Dendritic cell treated with granulocyte-macrophage colony-stimulating factor and Interleukin-4, amounts not matched to agents 40 ng/mL and 50 ng/mL, for 4 days (primary cell): ENCODE results near the gene TRIM29.

Experiments
- H3K27ac Mint-ChIP-seq: one replicate; pipeline ENCODE4 v1.8.0; 2022; ENCODE audit warnings: mild to moderate bottlenecking, mixed read lengths
- H3K27me3 Mint-ChIP-seq: one replicate; pipeline ENCODE4 v1.8.0; 2022; ENCODE audit warnings: mild to moderate bottlenecking, mixed read lengths
- H3K36me3 Mint-ChIP-seq: one replicate; pipeline ENCODE4 v1.8.0; 2022; ENCODE audit warnings: low read depth, mixed read lengths
- H3K4me1 Mint-ChIP-seq: one replicate; pipeline ENCODE4 v1.8.0; 2022; ENCODE audit warnings: low read depth, mixed read lengths
- H3K4me3 Mint-ChIP-seq: one replicate; pipeline ENCODE4 v1.8.0; 2022; ENCODE audit warnings: mild to moderate bottlenecking, moderate library complexity, mixed read lengths
- H3K9me3 Mint-ChIP-seq: one replicate; pipeline ENCODE4 v1.8.0; 2022; ENCODE audit warnings: mixed read lengths
- intact Hi-C: fragments of 100-400 bp; cut with micrococcal nuclease; formaldehyde crosslinking; loops from one replicate; pipeline ENCODE4 v1.15.0; 2022

The TRIM29 gene, protein sequence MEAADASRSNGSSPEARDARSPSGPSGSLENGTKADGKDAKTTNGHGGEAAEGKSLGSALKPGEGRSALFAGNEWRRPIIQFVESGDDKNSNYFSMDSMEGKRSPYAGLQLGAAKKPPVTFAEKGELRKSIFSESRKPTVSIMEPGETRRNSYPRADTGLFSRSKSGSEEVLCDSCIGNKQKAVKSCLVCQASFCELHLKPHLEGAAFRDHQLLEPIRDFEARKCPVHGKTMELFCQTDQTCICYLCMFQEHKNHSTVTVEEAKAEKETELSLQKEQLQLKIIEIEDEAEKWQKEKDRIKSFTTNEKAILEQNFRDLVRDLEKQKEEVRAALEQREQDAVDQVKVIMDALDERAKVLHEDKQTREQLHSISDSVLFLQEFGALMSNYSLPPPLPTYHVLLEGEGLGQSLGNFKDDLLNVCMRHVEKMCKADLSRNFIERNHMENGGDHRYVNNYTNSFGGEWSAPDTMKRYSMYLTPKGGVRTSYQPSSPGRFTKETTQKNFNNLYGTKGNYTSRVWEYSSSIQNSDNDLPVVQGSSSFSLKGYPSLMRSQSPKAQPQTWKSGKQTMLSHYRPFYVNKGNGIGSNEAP

GRCh38 chr11:120137611-120138521 lies at the start of gene TRIM29:
TSS of gene TRIM29 (minus strand) at chr11:120138113. CDS start at chr11:120138031, 82 bp downstream.
- H3K4me3 Mint-ChIP-seq: no peak within 1 kb of the TSS
- intact Hi-C loops: no loop called here

GRCh38 chr11:120186774-120187591 lies 49.1 kb upstream of the TRIM29 start:
- H3K4me3 Mint-ChIP-seq: no peak overlapping the region
- peaks cover 25% of the 10 kb centered on the region for H3K4me1 Mint-ChIP-seq
- intact Hi-C loops: no loop called here
- peaks cover 56% of the 10 kb centered on the region for H3K27me3 Mint-ChIP-seq
- no peaks in the 10 kb centered on the region for H3K36me3 Mint-ChIP-seq
- H3K9me3 Mint-ChIP-seq: no peaks in the 10 kb centered on the region
- H3K27ac Mint-ChIP-seq: peak overlapping the region; percentile 7

More at GRCh38 chr11:120137611-120138521, at the start of gene TRIM29:
- Mint-ChIP-seq H3K4me1 (no peaks in the 10 kb centered on the region), H3K9me3 (no peaks in the 10 kb centered on the region), H3K27me3 (peaks cover 17% of the 10 kb centered on the region), H3K27ac (no peak within 1 kb of the TSS), H3K36me3 (no peaks in the 10 kb centered on the region)

GRCh38 chr11:120186456-120186773 lies 48.5 kb upstream of the TRIM29 start:
- Mint-ChIP-seq H3K36me3 (no peaks in the 10 kb centered on the region), H3K9me3 (no peaks in the 10 kb centered on the region), H3K4me1 (peaks cover 31% of the 10 kb centered on the region), H3K27me3 (peaks cover 51% of the 10 kb centered on the region), H3K27ac (peak overlapping the region; percentile 7), H3K4me3 (no peak overlapping the region)
- intact Hi-C loops: no loop called here

- Mint-ChIP-seq H3K27me3 (peaks cover 49% of the 10 kb centered on the region), H3K36me3 (no peaks in the 10 kb centered on the region), H3K27ac (peak overlapping the region; percentile 7), H3K4me3 (no peak overlapping the region), H3K4me1 (peaks cover 36% of the 10 kb centered on the region), H3K9me3 (no peaks in the 10 kb centered on the region)
- intact Hi-C loops: no loop called here
Measured at GRCh38 chr11:120185706-120186455, 48.0 kb upstream of the TRIM29 start.

GRCh38 chr11:120184946-120185705 lies 47.2 kb upstream of the TRIM29 start:
- H3K4me3 Mint-ChIP-seq: no peak overlapping the region
- intact Hi-C loops: no loop called here
- no peak overlapping the region for H3K27ac Mint-ChIP-seq
- no peaks in the 10 kb centered on the region for H3K9me3 Mint-ChIP-seq
- H3K27me3 Mint-ChIP-seq: peaks cover 42% of the 10 kb centered on the region
- no peaks in the 10 kb centered on the region for H3K36me3 Mint-ChIP-seq
- peaks cover 38% of the 10 kb centered on the region for H3K4me1 Mint-ChIP-seq

DNA sequence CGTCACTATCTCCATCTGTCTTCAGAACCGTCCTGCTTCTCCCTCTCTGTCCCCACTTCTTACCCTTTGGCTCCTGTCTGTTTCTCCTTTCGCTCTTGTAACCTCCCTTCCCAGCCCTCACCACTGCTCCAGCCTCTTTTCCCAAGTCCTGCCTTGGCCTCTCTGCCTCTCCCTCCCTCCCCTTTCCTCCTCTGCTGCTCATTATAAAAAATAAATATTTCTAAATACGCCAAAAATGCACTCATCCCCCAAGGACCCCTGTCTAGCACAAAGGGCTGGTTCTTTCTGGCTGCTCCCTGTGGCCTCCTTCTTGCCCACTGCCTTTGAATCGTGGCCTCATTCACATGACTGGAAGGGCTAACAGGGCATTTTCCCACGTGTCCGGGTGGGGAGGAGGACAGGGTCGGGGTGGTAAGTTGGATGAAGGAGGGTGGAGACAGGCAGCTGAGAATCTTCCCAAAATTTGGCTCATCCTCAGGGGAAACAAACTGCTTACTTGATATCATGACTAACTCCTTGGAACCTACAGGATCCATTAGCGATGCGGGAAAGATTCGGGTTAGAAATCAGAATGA lies 46.5 kb upstream of the TRIM29 start:
- Mint-ChIP-seq H3K36me3 (no peaks in the 10 kb centered on the region), H3K4me1 (peaks cover 45% of the 10 kb centered on the region), H3K9me3 (no peaks in the 10 kb centered on the region), H3K27ac (no peak overlapping the region), H3K4me3 (no peak overlapping the region), H3K27me3 (peaks cover 42% of the 10 kb centered on the region)
- intact Hi-C loops: no loop called here

DNA sequence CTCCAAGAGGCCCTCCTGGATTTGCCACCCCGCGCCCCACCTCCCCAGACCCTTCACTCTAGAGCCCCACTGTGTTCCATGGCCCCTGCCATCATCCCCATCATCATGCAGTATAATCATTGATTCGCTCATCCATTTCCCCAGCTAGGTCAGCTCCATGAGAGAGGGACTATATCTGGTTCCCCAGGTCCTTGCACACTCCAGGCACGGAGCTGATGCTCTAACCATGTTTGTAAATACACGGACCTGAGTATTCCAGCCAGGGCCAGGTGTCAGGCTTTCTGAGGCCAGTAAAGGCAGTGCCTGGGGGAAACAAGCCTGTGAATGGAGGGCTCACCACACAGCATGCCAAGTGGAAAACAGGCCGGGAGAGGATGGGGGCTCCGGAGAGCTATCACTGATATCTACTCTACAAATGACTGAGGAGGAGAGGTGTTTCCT lies 45.8 kb upstream of the TRIM29 start:
- intact Hi-C loops: no loop called here
- H3K27me3 Mint-ChIP-seq: peaks cover 45% of the 10 kb centered on the region
- H3K9me3 Mint-ChIP-seq: no peaks in the 10 kb centered on the region
- H3K4me3 Mint-ChIP-seq: no peak overlapping the region
- H3K36me3 Mint-ChIP-seq: no peaks in the 10 kb centered on the region
- H3K4me1 Mint-ChIP-seq: peaks cover 52% of the 10 kb centered on the region
- H3K27ac Mint-ChIP-seq: no peak overlapping the region

- Mint-ChIP-seq H3K4me1 (peaks cover 54% of the 10 kb centered on the region), H3K27ac (no peak overlapping the region), H3K36me3 (no peaks in the 10 kb centered on the region), H3K4me3 (no peak overlapping the region), H3K27me3 (peaks cover 40% of the 10 kb centered on the region), H3K9me3 (peaks cover 2% of the 10 kb centered on the region)
- intact Hi-C loops: no loop called here
Measured at GRCh38 chr11:120182790-120183491, 45.0 kb upstream of the TRIM29 start.

DNA sequence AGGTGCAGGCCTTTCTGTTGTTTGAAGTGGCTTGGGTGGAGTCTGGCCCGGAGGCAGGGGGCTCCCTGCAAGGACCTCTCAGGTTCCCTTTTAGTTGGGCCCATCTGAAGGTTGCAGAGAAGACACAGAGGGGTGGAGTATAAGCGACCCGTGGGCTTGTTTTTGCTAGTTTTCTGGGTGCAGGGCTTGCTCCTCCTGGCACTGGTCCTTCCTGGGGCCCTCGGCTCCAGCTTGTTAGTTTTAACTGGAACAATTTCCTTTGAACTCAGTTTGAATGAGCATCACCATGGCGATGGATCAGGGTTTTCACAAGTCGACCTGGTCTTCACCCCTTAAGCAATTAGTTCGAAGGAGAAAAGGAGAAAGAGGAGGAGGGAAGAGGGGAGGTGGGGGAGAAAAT lies 44.5 kb upstream of the TRIM29 start:
- no peaks in the 10 kb centered on the region for H3K36me3 Mint-ChIP-seq
- intact Hi-C loops: no loop called here

DNA sequence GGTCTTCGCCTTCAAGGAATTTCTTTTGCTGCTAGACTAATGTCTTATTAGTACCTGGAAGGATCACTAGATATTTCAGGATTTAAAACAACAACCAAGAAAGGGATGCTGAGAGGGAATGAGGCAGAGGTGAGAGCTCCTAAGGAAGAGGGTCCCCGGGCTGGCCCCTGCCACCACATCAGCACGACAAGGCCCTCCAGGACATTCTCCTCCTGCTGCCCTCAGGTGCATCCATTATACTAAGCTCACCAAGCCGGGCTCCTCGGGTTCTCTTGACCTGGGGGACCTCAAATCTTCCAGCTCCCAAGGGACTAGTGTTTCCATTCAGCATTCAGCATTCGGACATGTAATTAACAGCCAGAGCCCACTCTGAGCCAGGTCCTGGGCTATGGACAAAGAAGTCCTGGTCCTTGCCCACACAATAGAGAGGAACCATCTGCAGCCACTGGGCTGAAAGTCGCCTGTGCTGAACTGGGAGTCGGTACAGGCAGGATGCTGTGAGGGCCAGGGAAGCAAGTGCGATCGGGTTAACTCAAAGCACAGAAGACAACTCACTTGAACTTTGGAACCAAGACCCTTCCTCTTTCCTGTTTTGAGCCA lies 43.6 kb upstream of the TRIM29 start:
- no peaks in the 10 kb centered on the region for H3K36me3 Mint-ChIP-seq
- H3K4me3 Mint-ChIP-seq: no peak overlapping the region
- H3K9me3 Mint-ChIP-seq: peaks cover 8% of the 10 kb centered on the region

More for the DNA sequence above, 44.5 kb upstream of the TRIM29 start:
- Mint-ChIP-seq H3K27ac (no peak overlapping the region), H3K27me3 (peaks cover 40% of the 10 kb centered on the region), H3K4me3 (no peak overlapping the region), H3K4me1 (peaks cover 54% of the 10 kb centered on the region), H3K9me3 (peaks cover 7% of the 10 kb centered on the region)

GRCh38 chr11:120180551-120181232 lies 42.8 kb upstream of the TRIM29 start:
- H3K4me1 Mint-ChIP-seq: peaks cover 44% of the 10 kb centered on the region
- H3K4me3 Mint-ChIP-seq: no peak overlapping the region
- H3K9me3 Mint-ChIP-seq: peaks cover 8% of the 10 kb centered on the region
- H3K27ac Mint-ChIP-seq: peak overlapping the region; percentile 47
- peaks cover 43% of the 10 kb centered on the region for H3K27me3 Mint-ChIP-seq
- intact Hi-C loops: no loop called here
- H3K36me3 Mint-ChIP-seq: no peaks in the 10 kb centered on the region

More for the DNA sequence above, 43.6 kb upstream of the TRIM29 start:
- peaks cover 46% of the 10 kb centered on the region for H3K4me1 Mint-ChIP-seq
- intact Hi-C loops: no loop called here
- no peak overlapping the region for H3K27ac Mint-ChIP-seq
- peaks cover 40% of the 10 kb centered on the region for H3K27me3 Mint-ChIP-seq
